HepG2 (cell line): ENCODE results near the gene FGA. TPM values are rescaled to one million over a fixed set of nuclear protein-coding genes. Genes with fewer than 3 reads are reported as not detected.

Source experiments
- ATAC-seq: fragments of 200-7000 bp; cut with Tn5 transposase; 3 replicates; pipeline ENCODE4 v1.9.1; 2020; ENCODE audit warnings: mild to moderate bottlenecking, moderate library complexity
- BruUV-seq: library from RNA; stranded (reverse); fragments of 400-500 nt; replicated peaks from 2 replicates; lab custom pipeline; 2021; lab: Mats Ljungman, UMichigan
- CTCF ChIA-PET: fragments of 300-600 bp; formaldehyde crosslinking; extraction: SDS; loops from one replicate; lab custom pipeline; 2021; ENCODE audit warnings: low total read pairs, inconsistent platforms, low intra/inter-chr PET ratio; lab: Yijun Ruan, JAX
- POLR2A ChIA-PET: fragments of 350-600 bp; sonication (Branson Sonifier 250); formaldehyde crosslinking; loops from one replicate; lab custom pipeline; 2020; ENCODE audit warnings: antibody characterized with exemption, inconsistent platforms; lab: Yijun Ruan, JAX
- DNase-seq: peaks from one replicate; pipeline ENCODE4 v3.0.0-alpha.2; 2015; ENCODE audit warnings: low spot score
- FAIRE-seq: peaks from 3 replicates; lab custom pipeline; 2011; peaks lifted over from hg19 to GRCh38; lab: Jason Lieb, UNC
- H2AFZ ChIP-seq: one replicate; pipeline ENCODE4 v1.6.1; 2011; ENCODE audit warnings: low read length, inconsistent platforms
- H3K27ac ChIP-seq: fragments of 300-600 bp; 3 replicates; pipeline ENCODE4 v1.8.0; 2011; ENCODE audit warnings: mixed run types, mild to moderate bottlenecking, mixed read lengths, low read length, inconsistent platforms; ENCODE audit not compliant: insufficient read depth; ENCODE audit errors: extremely low read length
- H3K27me3 ChIP-seq, 2 experiments: fragments of 200-600 bp in 1 of 2; 2 replicates in 1 of 2; 3 replicates in 1 of 2; pipeline versions ENCODE4 v1.6.0 to v1.8.0; 2011; ENCODE audit warnings: low read length in 2 of 2, mild to moderate bottlenecking in 2 of 2, moderate library complexity in 2 of 2, inconsistent platforms in 1 of 2; ENCODE audit not compliant: insufficient read depth in 2 of 2, control insufficient read depth in 1 of 2
- H3K36me3 ChIP-seq, 2 experiments: fragments of 200-600 bp in 1 of 2; replicated peaks in 1 of 2; 2 replicates in 1 of 2; 3 replicates in 1 of 2; pipeline versions ENCODE4 v1.5.1 to v1.8.0; 2011; ENCODE audit warnings: low read length in 2 of 2, inconsistent platforms in 1 of 2; ENCODE audit not compliant: insufficient read depth in 2 of 2, control insufficient read depth in 1 of 2
- H3K4me1 ChIP-seq: 2 replicates; pipeline ENCODE4 v1.5.1; 2012; ENCODE audit warnings: low read length, inconsistent platforms; ENCODE audit not compliant: insufficient read depth
- H3K4me2 ChIP-seq: 2 replicates; pipeline ENCODE4 v1.6.0; 2011; ENCODE audit warnings: low read depth, low read length, inconsistent platforms
- H3K4me3 ChIP-seq, 3 experiments: fragments of 200-600 bp in 1 of 3; sonication (generic), shearing (Covaris generic) in 1 of 3; replicated peaks in 1 of 3; 2 replicates each; pipeline ENCODE4 v1.5.1; 2011 to 2016; ENCODE audit warnings: low read length in 3 of 3, inconsistent platforms in 2 of 3, low read depth in 2 of 3, mild to moderate bottlenecking in 2 of 3, control low read depth in 1 of 3, mixed read lengths in 1 of 3; ENCODE audit not compliant: insufficient read depth in 1 of 3
- H3K79me2 ChIP-seq: one replicate; pipeline ENCODE4 v1.6.1; 2011; ENCODE audit warnings: low read length, inconsistent platforms; ENCODE audit not compliant: insufficient read depth
- H3K9ac ChIP-seq: 2 replicates; pipeline ENCODE4 v1.6.0; 2011; ENCODE audit warnings: mild to moderate bottlenecking, low read depth, low read length, inconsistent platforms; ENCODE audit not compliant: insufficient read depth
- H3K9me3 ChIP-seq: 2 replicates; pipeline ENCODE4 v1.5.1; 2012; ENCODE audit warnings: mild to moderate bottlenecking, low read length
- H4K20me1 ChIP-seq: 2 replicates; pipeline ENCODE4 v1.6.0; 2011; ENCODE audit warnings: inconsistent platforms, mild to moderate bottlenecking, low read length, moderate library complexity; ENCODE audit not compliant: insufficient read depth
- AGO2 ChIP-seq: fragments of 200-400 bp; formaldehyde crosslinking; optimal IDR thresholded peaks from 2 replicates; pipeline ENCODE3; 2017; ENCODE audit warnings: mild to moderate bottlenecking, low read depth, low read length, moderate library complexity
- IRF2 ChIP-seq: IDR thresholded peaks from 2 replicates; pipeline ENCODE4 v1.6.1; 2018; ENCODE audit warnings: missing genetic modification reagents, missing compliant biosample characterization
- IRX3 ChIP-seq: sonication (generic); formaldehyde crosslinking; IDR thresholded peaks from 2 replicates; pipeline ENCODE4 v1.8.1; 2023; ENCODE audit warnings: mild to moderate bottlenecking, low read depth, missing genetic modification reagents, borderline replicate concordance
- NR2F1 ChIP-seq, 2 experiments: fragments of 450-650 bp in 1 of 2; formaldehyde crosslinking in 1 of 2; IDR thresholded peaks; 2 replicates each; pipeline versions ENCODE4 v1.5.0 to v1.6.1; 2016 to 2020; ENCODE audit warnings: mild to moderate bottlenecking in 1 of 2, missing compliant biosample characterization in 1 of 2, missing genetic modification reagents in 1 of 2, moderate library complexity in 1 of 2
- RARG ChIP-seq: sonication (generic); formaldehyde crosslinking; IDR thresholded peaks from 2 replicates; pipeline ENCODE4 v1.4.0; 2020; ENCODE audit warnings: low read depth, mild to moderate bottlenecking, missing genetic modification reagents
- REPIN1 ChIP-seq: sonication (generic); formaldehyde crosslinking; IDR thresholded peaks from 2 replicates; pipeline ENCODE4 v1.8.0; 2022; ENCODE audit warnings: missing genetic modification reagents, low read depth, mild to moderate bottlenecking, borderline replicate concordance
- SUZ12 ChIP-seq: fragments of 150-350 bp; IDR thresholded peaks from 2 replicates; pipeline ENCODE4 v1.6.1; 2014; ENCODE audit warnings: low read depth, low read length
- ZEB1 ChIP-seq: IDR thresholded peaks from 2 replicates; pipeline ENCODE4 v1.6.1; 2012; ENCODE audit warnings: mild to moderate bottlenecking, low read depth, inconsistent platforms; ENCODE audit not compliant: insufficient replicate concordance
- ZNF124 ChIP-seq: sonication (generic); formaldehyde crosslinking; IDR thresholded peaks from 2 replicates; pipeline ENCODE4 v1.4.0; 2020; ENCODE audit warnings: missing genetic modification reagents
- ZNF337 ChIP-seq: sonication (generic); formaldehyde crosslinking; IDR thresholded peaks from 2 replicates; pipeline ENCODE4 v1.5.1; 2020; ENCODE audit warnings: missing genetic modification reagents, low read depth, mild to moderate bottlenecking, borderline replicate concordance
- ZNF460 ChIP-seq: sonication (generic); formaldehyde crosslinking; IDR thresholded peaks from 2 replicates; pipeline ENCODE4 v1.5.1; 2020; ENCODE audit warnings: missing genetic modification reagents, mild to moderate bottlenecking, borderline replicate concordance
- WGBS: methylation state at CpG from one replicate; pipeline ENCODE4 v1.1.6; 2017; ENCODE audit warnings: low lambda C conversion rate; 5-methylcytosine and 5-hydroxymethylcytosine counted together
- in situ Hi-C: cut with HindIII; loops from 2 replicates; pipeline ENCODE4 v1.10.0; 2017; ENCODE audit warnings: low pct_unique_long_range_greater_than_20kb; ENCODE audit not compliant: extremely low pct_ligation_motif_present
- intact Hi-C: fragments of 100-400 bp; cut with micrococcal nuclease; formaldehyde crosslinking; loops from one replicate; pipeline ENCODE4 v1.10.0; 2022; ENCODE audit not compliant: unreplicated experiment
- polyA plus RNA-seq, 8 experiments: library from polyadenylated mRNA; depleted of rRNA in 3 of 8; stranded (reverse) in 7 of 8; unstranded in 1 of 8; fragments of >200 nt; fragmentation: Illumina TruSeq in 4 of 8; extraction: Trizol in 4 of 8; gene quantifications; 2 replicates each; pipeline versions ENCODE4 v1.2.1 to v1.2.3, GENCODE V29; 2011 to 2016; ENCODE audit warnings: low read depth in 4 of 8, missing spikeins in 1 of 8, mixed read lengths in 1 of 8; ENCODE audit not compliant: insufficient read depth in 1 of 8
- total RNA-seq, 5 experiments: library from RNA; depleted of rRNA; stranded (reverse); fragments of >200 nt; fragmentation: Illumina TruSeq; extraction: Trizol; gene quantifications; 2 replicates each; pipeline ENCODE4 v1.2.3, GENCODE V29; 2016; ENCODE audit warnings: low read depth in 1 of 5
- TF ChIP-seq, protein P1 (sequence below): sonication (generic); formaldehyde crosslinking; IDR thresholded peaks from 2 replicates; pipeline ENCODE4 v1.4.0; 2020; ENCODE audit warnings: missing genetic modification reagents, borderline replicate concordance
- TF ChIP-seq, protein P2 (sequence below): sonication (generic); formaldehyde crosslinking; IDR thresholded peaks from 2 replicates; pipeline ENCODE4 v1.9.0; 2021; ENCODE audit warnings: missing genetic modification reagents, mild to moderate bottlenecking, borderline replicate concordance
- TF ChIP-seq, protein P3 (sequence below), 2 experiments: sonication (generic) in 1 of 2; formaldehyde crosslinking in 1 of 2; IDR thresholded peaks; 2 replicates each; pipeline versions ENCODE4 v1.4.0 to v1.6.1; 2018 to 2020; ENCODE audit warnings: missing genetic modification reagents in 2 of 2, borderline replicate concordance in 1 of 2, low read depth in 1 of 2, mild to moderate bottlenecking in 1 of 2, missing biosample characterization in 1 of 2
- TF ChIP-seq, protein P4 (sequence below): IDR thresholded peaks from 2 replicates; pipeline ENCODE4 v1.6.1; 2016; ENCODE audit warnings: missing biosample characterization, missing genetic modification reagents, low read depth

Gene FGA
- total and polyA plus RNA-seq, 2 of the 13 experiments (the other 11 are each of a cell fraction or from before 2014, with no cell fraction given), result 640 to 1,523 TPM

DNA sequence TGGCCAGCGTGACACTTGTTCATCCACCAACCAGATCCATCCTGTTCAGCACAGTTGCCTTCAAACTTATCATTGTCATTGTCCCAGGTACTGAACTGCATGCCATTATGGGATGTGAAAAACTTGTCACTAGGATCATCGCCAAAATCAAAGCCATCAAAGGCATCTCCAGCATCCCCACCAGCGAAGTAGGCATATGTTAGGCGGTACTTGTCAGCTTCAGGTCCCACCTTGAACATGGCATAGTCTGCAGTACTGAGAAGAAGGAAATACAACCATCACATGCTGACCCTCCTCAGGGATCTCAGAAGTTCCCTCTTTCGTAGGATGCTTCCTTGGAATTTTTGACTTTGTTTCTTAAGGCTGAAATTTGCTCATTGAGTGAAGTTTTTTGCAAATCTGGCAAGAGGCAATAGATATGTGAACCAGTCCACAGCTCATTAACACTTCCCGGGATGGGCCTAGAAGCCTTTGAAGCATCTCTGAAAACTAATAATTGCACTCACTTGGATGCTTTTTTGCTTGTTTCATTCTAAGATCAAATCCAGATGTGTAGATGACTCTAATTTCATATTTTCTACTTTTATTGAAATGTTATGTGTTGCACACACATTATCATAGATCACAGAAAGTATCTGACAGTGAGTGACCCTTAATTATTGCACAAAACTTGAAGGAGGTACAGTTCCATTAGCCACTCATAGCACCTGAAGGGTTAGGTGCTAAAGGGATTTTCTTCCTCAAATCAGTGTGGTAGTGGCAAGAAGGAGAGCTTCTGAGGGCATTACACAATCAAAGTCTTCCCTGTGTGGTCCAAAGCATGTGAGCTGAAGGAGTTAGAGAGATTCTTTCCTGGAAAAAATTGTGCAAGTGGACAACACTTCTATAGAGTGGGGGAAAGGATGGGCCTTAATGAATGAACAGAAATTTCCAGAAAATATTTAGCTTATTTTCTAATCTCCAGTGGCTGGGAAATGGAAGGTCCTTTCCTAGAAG is 16.5 kb upstream of the FGA start:
- peaks cover 43% of the 10 kb centered on the region for H3K79me2 ChIP-seq
- BruUV-seq, result no TSS peak
- H3K4me1 ChIP-seq, result peaks cover 70% of the 10 kb centered on the region
- H3K27ac ChIP-seq, result no peak overlapping the region
- ChIA-PET CTCF (no interaction called here), POLR2A (interaction anchor here (1.4 to 15.2 kb wide), 6 partner anchors 9 to 48 kb away, joined by 7 to 468 read pairs (median 22); partner anchors contain the start of genes FGA and FGB)
- WGBS, result 97% methylated on average over 6 of the region's 6 CpGs
- H3K27me3 ChIP-seq, result no peaks in the 10 kb centered on the region
- H3K9ac ChIP-seq, result no peak overlapping the region
- ATAC-seq, result no peak
- peaks cover 2 to 47% of the 10 kb centered on the region in 2 experiments; a peak in 4 of 5 replicates for H3K36me3 ChIP-seq
- peak overlapping the region in 2 of 3 experiments; percentile 5 to 7; a peak in 3 of 6 replicates for H3K4me3 ChIP-seq
- H3K9me3 ChIP-seq, result no peaks in the 10 kb centered on the region
- peak overlapping the region; percentile 73 for H3K4me2 ChIP-seq
- FAIRE-seq, result no peak
- in situ Hi-C loops, result no loop called here
- no peak overlapping the region for H2AFZ ChIP-seq
- H4K20me1 ChIP-seq, result no peaks in the 10 kb centered on the region; the same call in 1 of the 2 replicates
- no peak for DNase-seq
- intact Hi-C loops, result no loop called here
- no peak for TF ChIP-seq RARG (CRISPR knock-in tag)
- TF ChIP-seq, protein P1, sequence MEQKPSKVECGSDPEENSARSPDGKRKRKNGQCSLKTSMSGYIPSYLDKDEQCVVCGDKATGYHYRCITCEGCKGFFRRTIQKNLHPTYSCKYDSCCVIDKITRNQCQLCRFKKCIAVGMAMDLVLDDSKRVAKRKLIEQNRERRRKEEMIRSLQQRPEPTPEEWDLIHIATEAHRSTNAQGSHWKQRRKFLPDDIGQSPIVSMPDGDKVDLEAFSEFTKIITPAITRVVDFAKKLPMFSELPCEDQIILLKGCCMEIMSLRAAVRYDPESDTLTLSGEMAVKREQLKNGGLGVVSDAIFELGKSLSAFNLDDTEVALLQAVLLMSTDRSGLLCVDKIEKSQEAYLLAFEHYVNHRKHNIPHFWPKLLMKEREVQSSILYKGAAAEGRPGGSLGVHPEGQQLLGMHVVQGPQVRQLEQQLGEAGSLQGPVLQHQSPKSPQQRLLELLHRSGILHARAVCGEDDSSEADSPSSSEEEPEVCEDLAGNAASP (CRISPR knock-in tag), result no peak
- TF ChIP-seq IRX3 (CRISPR knock-in tag), result peak; percentile 79; the same call in 1 of the 2 replicates
- no peak for TF ChIP-seq ZEB1
- TF ChIP-seq ZNF337, result no peak
- peak; percentile 66 for TF ChIP-seq AGO2
- TF ChIP-seq, protein P2, sequence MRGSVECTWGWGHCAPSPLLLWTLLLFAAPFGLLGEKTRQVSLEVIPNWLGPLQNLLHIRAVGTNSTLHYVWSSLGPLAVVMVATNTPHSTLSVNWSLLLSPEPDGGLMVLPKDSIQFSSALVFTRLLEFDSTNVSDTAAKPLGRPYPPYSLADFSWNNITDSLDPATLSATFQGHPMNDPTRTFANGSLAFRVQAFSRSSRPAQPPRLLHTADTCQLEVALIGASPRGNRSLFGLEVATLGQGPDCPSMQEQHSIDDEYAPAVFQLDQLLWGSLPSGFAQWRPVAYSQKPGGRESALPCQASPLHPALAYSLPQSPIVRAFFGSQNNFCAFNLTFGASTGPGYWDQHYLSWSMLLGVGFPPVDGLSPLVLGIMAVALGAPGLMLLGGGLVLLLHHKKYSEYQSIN (CRISPR knock-in tag), result no peak
- no peak for TF ChIP-seq SUZ12
- peak; percentile 37; the same call in 1 of the 2 replicates for TF ChIP-seq REPIN1 (CRISPR knock-in tag)
- TF ChIP-seq, protein P3, sequence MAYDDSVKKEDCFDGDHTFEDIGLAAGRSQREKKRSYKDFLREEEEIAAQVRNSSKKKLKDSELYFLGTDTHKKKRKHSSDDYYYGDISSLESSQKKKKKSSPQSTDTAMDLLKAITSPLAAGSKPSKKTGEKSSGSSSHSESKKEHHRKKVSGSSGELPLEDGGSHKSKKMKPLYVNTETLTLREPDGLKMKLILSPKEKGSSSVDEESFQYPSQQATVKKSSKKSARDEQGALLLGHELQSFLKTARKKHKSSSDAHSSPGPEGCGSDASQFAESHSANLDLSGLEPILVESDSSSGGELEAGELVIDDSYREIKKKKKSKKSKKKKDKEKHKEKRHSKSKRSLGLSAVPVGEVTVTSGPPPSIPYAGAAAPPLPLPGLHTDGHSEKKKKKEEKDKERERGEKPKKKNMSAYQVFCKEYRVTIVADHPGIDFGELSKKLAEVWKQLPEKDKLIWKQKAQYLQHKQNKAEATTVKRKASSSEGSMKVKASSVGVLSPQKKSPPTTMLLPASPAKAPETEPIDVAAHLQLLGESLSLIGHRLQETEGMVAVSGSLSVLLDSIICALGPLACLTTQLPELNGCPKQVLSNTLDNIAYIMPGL (CRISPR knock-in tag; IDR thresholded peaks at IDR 0.05; ENCODE audit: borderline replicate concordance in 1 of 2, low read depth in 1 of 2), result no peak
- no peak for TF ChIP-seq ZNF460
- TF ChIP-seq, protein P4, sequence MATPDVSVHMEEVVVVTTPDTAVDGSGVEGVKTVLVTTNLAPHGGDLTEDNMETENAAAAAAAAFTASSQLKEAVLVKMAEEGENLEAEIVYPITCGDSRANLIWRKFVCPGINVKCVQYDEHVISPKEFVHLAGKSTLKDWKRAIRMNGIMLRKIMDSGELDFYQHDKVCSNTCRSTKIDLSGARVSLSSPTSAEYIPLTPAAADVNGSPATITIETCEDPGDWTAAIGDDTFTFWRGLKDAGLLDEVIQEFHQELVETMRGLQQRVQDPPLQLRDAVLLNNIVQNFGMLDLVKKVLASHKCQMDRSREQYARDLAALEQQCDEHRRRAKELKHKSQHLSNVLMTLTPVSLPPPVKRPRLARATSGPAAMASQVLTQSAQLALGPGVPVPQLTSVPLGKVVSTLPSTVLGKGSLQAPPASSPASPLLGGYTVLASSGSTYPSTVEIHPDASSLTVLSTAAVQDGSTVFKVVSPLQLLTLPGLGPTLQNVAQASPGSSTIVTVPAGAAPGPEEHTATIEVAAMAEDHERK, result no peak
- no peak for TF ChIP-seq IRF2
- no peak for TF ChIP-seq NR2F1 (CRISPR knock-in tag; IDR thresholded peaks at IDR 0.05)
- TF ChIP-seq ZNF124 (CRISPR knock-in tag), result no peak
